ENCODE data around the gene KCTD1. TPM values are rescaled to one million over a fixed set of nuclear protein-coding genes. Genes with fewer than 3 reads are reported as not detected.

KCTD1 gene
- total and polyA plus RNA-seq, 8 donors, result 12.1 to 21.7 (median 16.8) TPM

GRCh38 chr18:26497866-26498265 is 50.5 kb downstream of the KCTD1 start:
- DNase-seq (no peak), ATAC-seq (no peak)
- no peaks in the 10 kb centered on the region for H3K36me3 ChIP-seq
- intact Hi-C loops (cut with DNase I), result no loop called here
- H3K4me3 ChIP-seq, result no peak overlapping the region
- H3K27ac ChIP-seq, result no peak overlapping the region
- H3K27me3 ChIP-seq, result no peaks in the 10 kb centered on the region
- no peaks in the 10 kb centered on the region for H3K4me1 ChIP-seq
- TF ChIP-seq CTCF (IDR thresholded peaks at IDR 0.05), result no peak
- H3K9me3 ChIP-seq, result no peaks in the 10 kb centered on the region

GRCh38 chr18:26496528-26496927 is 51.8 kb downstream of the KCTD1 start:
- H3K4me1 ChIP-seq, result no peaks in the 10 kb centered on the region
- intact Hi-C loops (cut with DNase I), result no loop called here
- H3K4me3 ChIP-seq, result no peak overlapping the region
- no peaks in the 10 kb centered on the region for H3K27me3 ChIP-seq
- no peak for TF ChIP-seq CTCF (IDR thresholded peaks at IDR 0.05)
- H3K9me3 ChIP-seq, result no peaks in the 10 kb centered on the region
- ATAC-seq (no peak), DNase-seq (no peak)
- no peaks in the 10 kb centered on the region for H3K36me3 ChIP-seq
- H3K27ac ChIP-seq, result no peak overlapping the region

GRCh38 chr18:26495287-26495686 is 53.1 kb downstream of the KCTD1 start:
- Histone ChIP-seq H3K27ac (no peak overlapping the region), H3K27me3 (no peaks in the 10 kb centered on the region), H3K4me3 (no peak overlapping the region), H3K4me1 (no peaks in the 10 kb centered on the region), H3K36me3 (no peaks in the 10 kb centered on the region), H3K9me3 (no peaks in the 10 kb centered on the region)
- no peak for DNase-seq
- no peak for TF ChIP-seq CTCF (IDR thresholded peaks at IDR 0.05)
- intact Hi-C loops (cut with DNase I), result no loop called here
- no peak for ATAC-seq

GRCh38 chr18:26493021-26493420 is 55.3 kb downstream of the KCTD1 start:
- ATAC-seq (no peak), DNase-seq (no peak)
- H3K27ac ChIP-seq, result no peak overlapping the region
- H3K27me3 ChIP-seq, result no peaks in the 10 kb centered on the region
- H3K36me3 ChIP-seq, result no peaks in the 10 kb centered on the region
- TF ChIP-seq CTCF (IDR thresholded peaks at IDR 0.05), result no peak
- H3K4me1 ChIP-seq, result no peaks in the 10 kb centered on the region
- intact Hi-C loops (cut with DNase I), result no loop called here
- H3K4me3 ChIP-seq, result no peak overlapping the region
- H3K9me3 ChIP-seq, result no peaks in the 10 kb centered on the region

DNA sequence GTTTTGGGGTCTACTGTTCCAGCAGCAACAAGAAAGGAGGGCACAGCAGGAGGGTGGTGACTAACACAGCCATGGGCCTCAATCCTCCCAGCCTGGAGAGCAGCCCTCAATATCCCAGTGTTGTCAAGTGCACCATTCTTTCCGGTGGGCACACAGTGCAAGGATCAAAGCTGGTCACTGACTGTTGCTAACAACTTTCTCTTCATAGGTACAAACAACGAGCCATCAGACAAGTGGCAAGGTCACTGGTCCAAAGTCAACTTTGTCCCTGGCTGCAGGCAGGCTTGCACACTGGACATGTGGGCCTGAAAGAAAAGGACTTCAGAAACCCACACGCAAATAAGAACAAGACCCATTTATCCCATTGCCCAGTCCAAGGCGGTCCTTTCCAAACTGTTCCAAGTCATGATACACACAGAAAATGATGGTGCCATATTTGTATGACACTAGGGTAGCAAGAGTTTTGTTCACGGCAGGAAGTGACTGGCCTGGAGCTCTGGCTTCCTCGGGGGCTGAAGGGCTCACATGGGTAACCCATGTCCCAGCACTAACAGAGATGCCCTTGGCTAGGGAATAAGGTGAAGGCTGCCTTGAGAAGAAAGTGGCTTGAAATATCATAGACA is 57.0 kb downstream of the KCTD1 start:
- no peak overlapping the region for H3K27ac ChIP-seq
- H3K9me3 ChIP-seq, result no peaks in the 10 kb centered on the region
- no peak overlapping the region for H3K4me3 ChIP-seq
- no peak for TF ChIP-seq CTCF (IDR thresholded peaks at IDR 0.05)
- no peak for DNase-seq
- intact Hi-C loops (cut with DNase I), result no loop called here
- no peak for ATAC-seq
- H3K4me1 ChIP-seq, result no peaks in the 10 kb centered on the region
- H3K27me3 ChIP-seq, result no peaks in the 10 kb centered on the region
- no peaks in the 10 kb centered on the region for H3K36me3 ChIP-seq

Data from left lung (tissue), 10 donors.